Peyer's patch (tissue), 4 donors: ENCODE data around the gene SLC35F6. TPM values are rescaled to one million over a fixed set of nuclear protein-coding genes. Genes with fewer than 3 reads are reported as not detected.

Source experiments
- DNase-seq, 3 donors: peaks; one replicate each; pipeline ENCODE4 v3.0.0-alpha.2; 2017 to 2019
- H3K27ac ChIP-seq, 4 donors: fragments of 200-600 bp; sonication (generic); one replicate each; pipeline ENCODE4 v1.5.1; 2016 to 2019
- H3K27me3 ChIP-seq, 2 donors: fragments of 200-600 bp; sonication (generic); one replicate each; pipeline ENCODE4 v1.5.1; 2019
- H3K36me3 ChIP-seq, 3 donors: fragments of 200-600 bp; sonication (generic); one replicate each; pipeline ENCODE4 v1.5.1; 2016 to 2019
- H3K4me1 ChIP-seq, 4 donors: fragments of 200-600 bp; sonication (generic); one replicate each; pipeline ENCODE4 v1.5.1; 2016 to 2019
- H3K4me3 ChIP-seq, 4 donors: fragments of 200-600 bp; sonication (generic); 1 replicate in 3 of 4; 2 replicates in 1 of 4; pipeline ENCODE4 v1.5.1; 2016 to 2019; ENCODE audit warnings: mild to moderate bottlenecking in 1 of 4
- H3K9me3 ChIP-seq, 4 donors: fragments of 200-600 bp; sonication (generic); one replicate each; pipeline ENCODE4 v1.5.1; 2016 to 2019; ENCODE audit warnings: mild to moderate bottlenecking in 1 of 4
- POLR2A ChIP-seq, 2 donors: fragments of 450-650 bp; IDR thresholded peaks; one replicate each; pipeline ENCODE4 v1.5.1; 2017; ENCODE audit warnings: antibody characterized with exemption in 2 of 2, mild to moderate bottlenecking in 2 of 2, moderate library complexity in 2 of 2
- total RNA-seq, 4 donors: library from RNA; depleted of rRNA; stranded (reverse); fragments of >200 nt; gene quantifications; one replicate each; pipeline ENCODE4 v1.1.0, GENCODE V29; 2016
- TF ChIP-seq, protein P1 (sequence below), 6 experiments: fragments of 450-650 bp in 4 of 6; fragments of 200-600 bp in 2 of 6; sonication (generic) in 1 of 6; IDR thresholded peaks; one replicate each; pipeline ENCODE4 v1.5.1; 2017 to 2019; ENCODE audit warnings: antibody characterized with exemption in 6 of 6, mild to moderate bottlenecking in 3 of 6, moderate library complexity in 1 of 6

SLC35F6 gene
- total RNA-seq, 4 donors from 2014 or later = 13.2 to 49.1 (median 38.1) TPM

DNA sequence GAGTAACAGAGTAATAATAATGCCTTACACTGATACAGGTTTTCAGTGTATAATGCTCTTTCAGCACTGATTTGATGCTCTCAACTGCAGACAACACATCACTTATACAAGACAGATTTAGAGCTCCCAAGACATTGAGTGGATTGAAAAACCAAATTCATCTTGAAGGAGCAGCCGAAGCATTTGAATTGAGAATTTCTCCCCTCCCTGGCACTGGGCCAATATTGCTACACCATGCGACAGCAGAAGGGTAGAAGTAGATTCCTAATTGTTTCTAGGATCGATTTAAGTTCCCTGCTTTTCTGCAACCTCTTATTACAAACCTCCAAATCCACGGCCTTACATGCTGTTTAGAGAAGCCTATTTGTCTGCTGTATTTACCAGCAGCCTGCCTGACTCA is 37.2 kb downstream of the SLC35F6 start:
- TF ChIP-seq, protein P1, sequence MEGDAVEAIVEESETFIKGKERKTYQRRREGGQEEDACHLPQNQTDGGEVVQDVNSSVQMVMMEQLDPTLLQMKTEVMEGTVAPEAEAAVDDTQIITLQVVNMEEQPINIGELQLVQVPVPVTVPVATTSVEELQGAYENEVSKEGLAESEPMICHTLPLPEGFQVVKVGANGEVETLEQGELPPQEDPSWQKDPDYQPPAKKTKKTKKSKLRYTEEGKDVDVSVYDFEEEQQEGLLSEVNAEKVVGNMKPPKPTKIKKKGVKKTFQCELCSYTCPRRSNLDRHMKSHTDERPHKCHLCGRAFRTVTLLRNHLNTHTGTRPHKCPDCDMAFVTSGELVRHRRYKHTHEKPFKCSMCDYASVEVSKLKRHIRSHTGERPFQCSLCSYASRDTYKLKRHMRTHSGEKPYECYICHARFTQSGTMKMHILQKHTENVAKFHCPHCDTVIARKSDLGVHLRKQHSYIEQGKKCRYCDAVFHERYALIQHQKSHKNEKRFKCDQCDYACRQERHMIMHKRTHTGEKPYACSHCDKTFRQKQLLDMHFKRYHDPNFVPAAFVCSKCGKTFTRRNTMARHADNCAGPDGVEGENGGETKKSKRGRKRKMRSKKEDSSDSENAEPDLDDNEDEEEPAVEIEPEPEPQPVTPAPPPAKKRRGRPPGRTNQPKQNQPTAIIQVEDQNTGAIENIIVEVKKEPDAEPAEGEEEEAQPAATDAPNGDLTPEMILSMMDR (IDR thresholded peaks at IDR 0.05) = no peak
- no peak for TF ChIP-seq POLR2A (IDR thresholded peaks at IDR 0.05)
- H3K27ac ChIP-seq = no peak overlapping the region
- no peaks in the 10 kb centered on the region for H3K4me1 ChIP-seq
- H3K4me3 ChIP-seq = no peak overlapping the region
- no peaks in the 10 kb centered on the region for H3K9me3 ChIP-seq
- H3K27me3 ChIP-seq = no peaks in the 10 kb centered on the region
- H3K36me3 ChIP-seq = no peaks in the 10 kb centered on the region
- no peak for DNase-seq

GRCh38 chr2:26801796-26802195 is 37.7 kb downstream of the SLC35F6 start:
- Histone ChIP-seq H3K4me1 (no peaks in the 10 kb centered on the region), H3K27ac (no peak overlapping the region), H3K9me3 (no peaks in the 10 kb centered on the region), H3K27me3 (no peaks in the 10 kb centered on the region), H3K36me3 (no peaks in the 10 kb centered on the region), H3K4me3 (no peak overlapping the region)
- no peak for DNase-seq
- TF ChIP-seq POLR2A (IDR thresholded peaks at IDR 0.05) = no peak
- TF ChIP-seq, protein P1 (IDR thresholded peaks at IDR 0.05) = no peak

DNA sequence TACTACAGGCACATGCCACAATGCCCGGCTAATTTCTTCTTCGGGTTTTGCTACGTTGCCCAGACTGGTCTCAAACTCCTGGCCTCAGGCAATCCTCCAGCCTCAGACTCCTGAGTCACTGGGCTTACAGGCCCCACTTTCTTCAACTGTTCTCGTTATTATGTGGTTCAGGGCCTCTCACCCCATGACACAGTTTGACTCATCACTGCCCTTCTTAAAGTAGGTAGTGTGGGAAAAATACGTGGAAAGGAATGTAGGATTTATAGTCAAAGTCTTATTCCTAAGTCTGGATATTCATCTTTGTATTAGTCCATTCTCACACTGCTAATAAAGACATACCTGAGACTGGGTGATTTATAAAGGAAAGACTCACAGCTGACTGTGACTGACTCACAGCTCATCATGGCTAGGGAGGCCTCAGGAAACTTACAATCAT is 41.2 kb downstream of the SLC35F6 start:
- Histone ChIP-seq H3K4me3 (no peak overlapping the region), H3K9me3 (no peaks in the 10 kb centered on the region), H3K4me1 (no peaks in the 10 kb centered on the region), H3K36me3 (no peaks in the 10 kb centered on the region), H3K27me3 (no peaks in the 10 kb centered on the region), H3K27ac (no peak overlapping the region)
- DNase-seq = no peak
- no peak for TF ChIP-seq POLR2A (IDR thresholded peaks at IDR 0.05)
- TF ChIP-seq, protein P1 (IDR thresholded peaks at IDR 0.05) = no peak

- Histone ChIP-seq H3K27me3 (no peaks in the 10 kb centered on the region), H3K4me1 (no peaks in the 10 kb centered on the region), H3K36me3 (no peaks in the 10 kb centered on the region), H3K9me3 (no peaks in the 10 kb centered on the region), H3K27ac (no peak overlapping the region), H3K4me3 (no peak overlapping the region)
- DNase-seq = no peak
- no peak for TF ChIP-seq POLR2A (IDR thresholded peaks at IDR 0.05)
- TF ChIP-seq, protein P1 (IDR thresholded peaks at IDR 0.05) = no peak
Measured at GRCh38 chr2:26807788-26808460, 43.8 kb downstream of the SLC35F6 start.

- H3K4me3 ChIP-seq = no peak overlapping the region
- TF ChIP-seq, protein P1 (IDR thresholded peaks at IDR 0.05) = no peak
- no peak for TF ChIP-seq POLR2A (IDR thresholded peaks at IDR 0.05)
- no peaks in the 10 kb centered on the region for H3K4me1 ChIP-seq
- no peaks in the 10 kb centered on the region for H3K36me3 ChIP-seq
- H3K9me3 ChIP-seq = no peaks in the 10 kb centered on the region
- no peak for DNase-seq
- no peaks in the 10 kb centered on the region for H3K27me3 ChIP-seq
- H3K27ac ChIP-seq = no peak overlapping the region
Measured at GRCh38 chr2:26809211-26809610, 45.1 kb downstream of the SLC35F6 start.
